H1 (cell line): ENCODE measurements around the gene MBNL1.

Experiments
- EP300 ChIP-seq, 2 experiments: IDR thresholded peaks; 1 replicate in 1 of 2; 2 replicates in 1 of 2; pipeline ENCODE4 v1.6.1; 2011 to 2012; ENCODE audit warnings: low read depth in 2 of 2, low read length in 2 of 2, mild to moderate bottlenecking in 2 of 2, borderline replicate concordance in 1 of 2, inconsistent platforms in 1 of 2, moderate library complexity in 1 of 2
- GABPA ChIP-seq: IDR thresholded peaks from 2 replicates; pipeline ENCODE4 v1.6.1; 2011; ENCODE audit warnings: mild to moderate bottlenecking, low read length, moderate library complexity, borderline replicate concordance; ENCODE audit not compliant: insufficient read depth
- POLR2AphosphoS5 ChIP-seq: IDR thresholded peaks from 2 replicates; pipeline ENCODE4 v1.6.1; 2011; ENCODE audit warnings: low read depth, low read length
- TF ChIP-seq, protein P1 (sequence below), 3 experiments: IDR thresholded peaks; 1 replicate in 2 of 3; 2 replicates in 1 of 3; pipeline versions ENCODE4 v1.5.1 to v1.6.1; 2011; ENCODE audit warnings: low read length in 3 of 3, mild to moderate bottlenecking in 3 of 3, inconsistent platforms in 2 of 3, low read depth in 1 of 3, moderate library complexity in 1 of 3; ENCODE audit not compliant: insufficient read depth in 1 of 3; ENCODE audit errors: control extremely low read depth in 1 of 3
- TF ChIP-seq, protein P2 (sequence below): IDR thresholded peaks from 2 replicates; pipeline ENCODE4 v1.6.1; 2011; ENCODE audit warnings: low read length, improper control_type of control experiment

DNA sequence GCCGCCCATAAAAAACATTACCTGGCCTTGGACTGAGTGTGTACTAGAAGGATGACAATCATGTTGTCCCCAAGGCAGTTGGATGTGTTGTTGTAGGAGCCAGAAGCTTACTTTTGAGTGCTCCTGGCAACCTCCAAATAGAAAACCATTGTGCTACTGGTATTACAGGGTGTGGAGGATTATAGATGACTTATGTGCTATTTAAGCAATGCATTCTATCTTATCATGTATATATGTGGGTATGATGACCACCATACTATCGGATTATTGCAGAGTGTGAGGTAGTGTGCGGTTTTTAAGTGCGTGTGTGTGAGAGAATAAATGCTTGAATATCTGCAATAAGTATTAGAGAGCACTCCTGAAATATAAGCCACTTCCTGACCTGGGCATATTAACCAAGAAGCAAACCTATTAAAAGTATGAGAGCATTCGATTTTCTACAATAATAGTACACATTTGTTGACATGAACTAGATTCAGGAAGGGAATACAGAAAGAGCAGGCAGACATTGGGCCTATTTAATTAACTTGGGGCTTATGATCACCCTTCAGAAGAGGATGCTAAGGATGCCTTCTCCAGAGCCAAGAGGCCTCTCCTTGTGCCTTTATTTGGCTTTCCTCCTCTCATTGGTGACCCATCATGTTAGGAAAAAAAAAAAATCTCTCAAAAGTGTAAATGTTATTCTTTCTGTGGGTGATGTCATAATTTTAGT is 11.7 kb upstream of the MBNL1 start:
- TF ChIP-seq, protein P1, sequence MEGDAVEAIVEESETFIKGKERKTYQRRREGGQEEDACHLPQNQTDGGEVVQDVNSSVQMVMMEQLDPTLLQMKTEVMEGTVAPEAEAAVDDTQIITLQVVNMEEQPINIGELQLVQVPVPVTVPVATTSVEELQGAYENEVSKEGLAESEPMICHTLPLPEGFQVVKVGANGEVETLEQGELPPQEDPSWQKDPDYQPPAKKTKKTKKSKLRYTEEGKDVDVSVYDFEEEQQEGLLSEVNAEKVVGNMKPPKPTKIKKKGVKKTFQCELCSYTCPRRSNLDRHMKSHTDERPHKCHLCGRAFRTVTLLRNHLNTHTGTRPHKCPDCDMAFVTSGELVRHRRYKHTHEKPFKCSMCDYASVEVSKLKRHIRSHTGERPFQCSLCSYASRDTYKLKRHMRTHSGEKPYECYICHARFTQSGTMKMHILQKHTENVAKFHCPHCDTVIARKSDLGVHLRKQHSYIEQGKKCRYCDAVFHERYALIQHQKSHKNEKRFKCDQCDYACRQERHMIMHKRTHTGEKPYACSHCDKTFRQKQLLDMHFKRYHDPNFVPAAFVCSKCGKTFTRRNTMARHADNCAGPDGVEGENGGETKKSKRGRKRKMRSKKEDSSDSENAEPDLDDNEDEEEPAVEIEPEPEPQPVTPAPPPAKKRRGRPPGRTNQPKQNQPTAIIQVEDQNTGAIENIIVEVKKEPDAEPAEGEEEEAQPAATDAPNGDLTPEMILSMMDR (IDR thresholded peaks at IDR 0.05; ENCODE audit: control extremely low read depth in 1 of 3, insufficient read depth in 1 of 3, low read depth in 1 of 3, low read length in 3 of 3) = no peak
- TF ChIP-seq EP300 (IDR thresholded peaks at IDR 0.05; ENCODE audit: borderline replicate concordance in 1 of 2, low read depth in 2 of 2, low read length in 2 of 2) = no peak
- TF ChIP-seq, protein P2, sequence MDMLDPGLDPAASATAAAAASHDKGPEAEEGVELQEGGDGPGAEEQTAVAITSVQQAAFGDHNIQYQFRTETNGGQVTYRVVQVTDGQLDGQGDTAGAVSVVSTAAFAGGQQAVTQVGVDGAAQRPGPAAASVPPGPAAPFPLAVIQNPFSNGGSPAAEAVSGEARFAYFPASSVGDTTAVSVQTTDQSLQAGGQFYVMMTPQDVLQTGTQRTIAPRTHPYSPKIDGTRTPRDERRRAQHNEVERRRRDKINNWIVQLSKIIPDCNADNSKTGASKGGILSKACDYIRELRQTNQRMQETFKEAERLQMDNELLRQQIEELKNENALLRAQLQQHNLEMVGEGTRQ = no peak
- TF ChIP-seq GABPA = no peak
- no peak for TF ChIP-seq POLR2AphosphoS5
